HG02678 (cell line): ENCODE measurements around the gene XPO1.

Source experiments
- ATAC-seq: cut with Tn5 transposase; IDR thresholded peaks from one replicate; pipeline ENCODE4 v1.9.1; 2021; ENCODE audit warnings: mild to moderate bottlenecking, moderate library complexity; ENCODE audit not compliant: unreplicated experiment

XPO1 gene

DNA sequence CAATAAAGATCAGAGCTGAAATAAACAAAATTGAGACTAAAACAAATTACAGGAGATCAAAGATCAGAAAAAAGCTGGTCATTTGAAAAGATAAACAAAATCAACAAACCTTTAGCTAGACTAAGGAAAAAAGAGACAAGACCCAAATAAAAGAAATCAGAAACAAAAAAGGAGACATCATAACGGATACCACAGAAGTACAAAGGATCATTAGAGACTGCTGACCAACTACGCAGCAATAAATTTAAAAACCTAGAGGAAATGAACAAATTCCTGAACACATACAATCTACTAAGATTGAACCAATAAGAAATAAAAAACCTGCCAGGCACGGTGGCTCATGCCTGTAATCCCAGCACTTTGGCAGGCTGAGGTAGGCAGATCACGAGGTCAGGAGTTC is 101.0 kb downstream of the XPO1 start:
- no peak for ATAC-seq

DNA sequence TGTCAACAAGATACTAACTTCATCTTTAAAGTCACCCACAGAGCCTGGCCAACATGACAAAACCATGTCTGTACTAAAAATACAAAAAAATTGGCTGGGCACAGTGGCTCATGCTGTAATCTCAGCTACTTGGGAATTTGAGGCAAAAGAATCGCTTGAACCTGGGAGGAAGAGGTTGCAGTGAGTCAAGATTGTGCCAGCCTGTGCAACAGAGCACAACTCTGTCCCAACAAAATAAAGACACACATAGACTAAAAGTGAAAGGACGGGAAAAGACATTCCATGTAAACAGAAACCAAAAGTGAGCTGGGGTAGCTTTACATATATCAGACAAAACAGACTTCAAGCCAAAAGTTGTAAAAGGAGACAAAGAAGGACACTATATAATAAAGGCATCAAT is 102.1 kb downstream of the XPO1 start:
- ATAC-seq, result no peak

DNA sequence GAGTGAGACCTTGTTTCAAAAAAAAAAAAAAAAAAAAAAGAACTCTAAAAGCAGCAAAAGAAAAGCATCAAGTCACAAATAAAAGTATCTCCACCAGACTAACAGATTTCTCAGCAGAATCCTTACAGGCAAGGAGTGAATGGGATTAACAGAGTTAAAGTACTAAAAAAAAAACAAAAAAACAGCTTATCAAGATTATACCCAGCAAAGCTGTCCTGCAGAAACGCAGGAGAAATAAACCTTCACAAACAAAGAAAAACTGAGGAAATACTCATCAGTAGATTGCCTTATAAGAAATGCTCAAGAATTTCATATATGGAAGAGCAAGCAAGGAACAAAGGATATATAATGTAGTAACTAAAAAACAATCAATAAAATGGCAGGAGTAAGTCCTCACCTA is 102.9 kb downstream of the XPO1 start:
- ATAC-seq, result no peak

DNA sequence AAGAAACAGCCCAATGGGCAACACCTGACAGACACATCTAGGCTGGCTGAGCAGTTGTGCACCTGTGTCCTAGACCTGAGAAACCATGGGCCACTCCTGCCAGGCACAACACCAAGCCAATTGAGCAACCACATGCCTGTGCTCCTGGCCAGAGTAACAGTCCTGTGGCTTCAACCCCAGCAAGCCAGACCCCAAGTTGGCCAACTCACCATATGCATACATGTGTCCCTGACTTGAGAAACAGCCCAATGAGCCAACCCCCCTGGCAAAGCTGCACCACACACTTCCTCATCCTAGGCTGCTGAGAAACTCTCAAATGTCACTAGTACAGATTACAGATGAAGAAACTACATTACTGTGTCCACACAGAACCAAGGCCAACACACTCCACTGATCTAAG is 103.8 kb downstream of the XPO1 start:
- ATAC-seq, result no peak

DNA sequence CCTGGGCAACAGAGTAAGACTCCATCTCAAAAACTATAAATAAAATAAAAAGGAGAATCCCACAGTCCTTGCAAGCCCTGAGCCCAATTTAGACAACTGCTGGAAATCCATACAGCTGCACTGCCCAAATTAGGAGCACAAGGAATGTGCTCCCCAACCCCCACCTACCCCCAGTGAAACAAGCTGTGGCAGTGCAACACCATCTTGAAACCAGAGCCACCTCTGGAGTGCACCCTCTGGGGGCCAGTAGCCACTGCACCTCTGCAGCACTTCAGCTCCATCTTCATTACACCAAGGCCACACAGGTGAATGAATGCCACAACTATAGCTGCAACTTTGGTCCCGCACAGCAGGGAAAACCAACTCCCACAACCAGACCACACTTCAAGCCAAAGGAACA is 104.5 kb downstream of the XPO1 start:
- ATAC-seq, result no peak

GRCh38 chr2:61432990-61433389 is 105.2 kb downstream of the XPO1 start:
- no peak for ATAC-seq

DNA sequence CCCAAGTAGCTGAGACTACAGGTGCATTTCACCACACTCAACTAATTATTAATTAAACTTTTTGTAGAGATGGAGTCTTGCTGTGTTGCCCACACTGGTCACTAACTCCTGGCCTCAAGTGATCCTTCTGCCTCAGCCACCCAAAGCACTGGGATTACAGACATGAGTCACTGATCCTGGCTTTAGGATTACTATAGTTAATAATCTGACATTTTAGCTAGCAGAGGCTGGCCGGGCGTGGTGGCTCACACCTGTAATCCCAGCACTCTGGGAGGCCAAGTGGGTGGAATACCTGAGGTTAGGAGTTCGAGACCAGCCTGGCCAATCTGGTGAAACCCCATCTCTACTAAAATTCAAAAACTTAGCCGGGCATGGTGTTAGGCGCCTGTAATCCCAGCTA is 106.8 kb downstream of the XPO1 start:
- no peak for ATAC-seq
